H1 (cell line): ENCODE results near the gene SMIM28. TPM values are rescaled to one million over a fixed set of nuclear protein-coding genes. Genes with fewer than 3 reads are reported as not detected.

Experiments used
- CTCF ChIA-PET: fragments of 300-600 bp; sonication (Branson Sonifier 250); formaldehyde crosslinking; loops from one replicate; lab custom pipeline; 2021; ENCODE audit not compliant: partially characterized antibody; lab: Charles Lee
- POLR2A ChIA-PET: fragments of 300-600 bp; sonication (Branson Sonifier 250); formaldehyde crosslinking; loops from one replicate; lab custom pipeline; 2021; ENCODE audit warnings: inconsistent platforms; ENCODE audit not compliant: partially characterized antibody; lab: Charles Lee
- DNase-seq, 2 experiments: peaks; one replicate each; pipeline versions ENCODE4 v3.0.0 to v3.0.0-alpha.2; 2010 to 2022; ENCODE audit warnings: low spot score in 2 of 2, low read depth in 1 of 2, mixed read lengths in 1 of 2
- FAIRE-seq: peaks from 2 replicates; lab custom pipeline; 2011; peaks lifted over from hg19 to GRCh38; lab: Jason Lieb, UNC
- H2AFZ ChIP-seq: 2 replicates; pipeline ENCODE4 v1.8.1; 2012; ENCODE audit warnings: low read length, inconsistent platforms
- H2AK5ac ChIP-seq: 2 replicates; pipeline ENCODE4 v1.6.1; 2013; ENCODE audit warnings: low read depth, low read length
- H2BK120ac ChIP-seq: replicated peaks from 2 replicates; pipeline ENCODE3; 2013; ENCODE audit warnings: low read depth, low read length, inconsistent platforms
- H2BK12ac ChIP-seq: 2 replicates; pipeline ENCODE4 v1.6.1; 2013; ENCODE audit warnings: low read depth, low read length
- H2BK15ac ChIP-seq: 2 replicates; pipeline ENCODE4 v1.6.1; 2013; ENCODE audit warnings: low read length
- H2BK20ac ChIP-seq: 2 replicates; pipeline ENCODE4 v1.6.1; 2013; ENCODE audit warnings: low read length
- H2BK5ac ChIP-seq: 2 replicates; pipeline ENCODE4 v1.6.1; 2013; ENCODE audit warnings: low read depth, low read length
- H3K14ac ChIP-seq: 2 replicates; pipeline ENCODE4 v1.6.1; 2013; ENCODE audit warnings: inconsistent platforms; ENCODE audit not compliant: insufficient read length
- H3K18ac ChIP-seq: 2 replicates; pipeline ENCODE4 v1.6.1; 2013; ENCODE audit warnings: low read length; ENCODE audit errors: extremely low read depth
- H3K23ac ChIP-seq: 2 replicates; pipeline ENCODE4 v1.6.1; 2013; ENCODE audit warnings: inconsistent platforms; ENCODE audit not compliant: insufficient read length
- H3K23me2 ChIP-seq: 2 replicates; pipeline ENCODE4 v1.6.1; 2013; ENCODE audit warnings: low read depth, low read length
- H3K27ac ChIP-seq: 2 replicates; pipeline ENCODE4 v1.6.1; 2011; ENCODE audit warnings: low read depth, low read length, inconsistent platforms
- H3K27me3 ChIP-seq, 4 experiments: replicated peaks in 1 of 4; 1 replicate in 1 of 4; 2 replicates in 3 of 4; pipeline versions ENCODE4 v1.6.1 to v1.8.1; 2011 to 2013; ENCODE audit warnings: low read length in 3 of 4, mild to moderate bottlenecking in 3 of 4, inconsistent platforms in 2 of 4, mixed read lengths in 2 of 4, moderate library complexity in 1 of 4; ENCODE audit not compliant: control insufficient read depth in 3 of 4, insufficient read depth in 3 of 4; ENCODE audit errors: extremely low read depth in 1 of 4
- H3K36me3 ChIP-seq, 4 experiments: 2 replicates each; pipeline versions ENCODE4 v1.6.1 to v1.8.1; 2011 to 2013; ENCODE audit warnings: mild to moderate bottlenecking in 4 of 4, low read length in 3 of 4, moderate library complexity in 2 of 4, control low read depth in 1 of 4, inconsistent platforms in 1 of 4; ENCODE audit not compliant: insufficient read depth in 4 of 4, control insufficient read depth in 2 of 4
- H3K4ac ChIP-seq: replicated peaks from 2 replicates; pipeline ENCODE3; 2013; ENCODE audit warnings: low read length, low read depth, mixed read lengths, inconsistent platforms; ENCODE audit not compliant: insufficient read length
- H3K4me1 ChIP-seq, 4 experiments: replicated peaks in 1 of 4; 1 replicate in 1 of 4; 2 replicates in 3 of 4; pipeline versions ENCODE4 v1.6.1 to v1.8.1; 2011 to 2013; ENCODE audit warnings: low read length in 3 of 4, inconsistent platforms in 2 of 4, mixed read lengths in 1 of 4; ENCODE audit not compliant: insufficient read depth in 4 of 4, control insufficient read depth in 3 of 4
- H3K4me2 ChIP-seq, 2 experiments: 2 replicates each; pipeline versions ENCODE4 v1.6.1 to v1.8.1; 2011 to 2013; ENCODE audit warnings: low read depth in 2 of 2, low read length in 2 of 2, control low read depth in 1 of 2, inconsistent platforms in 1 of 2, mild to moderate bottlenecking in 1 of 2; ENCODE audit not compliant: insufficient read depth in 1 of 2
- H3K4me3 ChIP-seq, 4 experiments: fragments of 200-600, 300-600 bp in 1 of 4; sonication (generic), shearing (Covaris generic), sonication (Bioruptor Twin) in 1 of 4; 2 replicates each; pipeline versions ENCODE4 v1.5.1 to v1.8.1; 2011 to 2016; ENCODE audit warnings: low read length in 4 of 4, low read depth in 3 of 4, control low read depth in 2 of 4, inconsistent platforms in 2 of 4, mild to moderate bottlenecking in 2 of 4, mixed read lengths in 1 of 4, moderate library complexity in 1 of 4; ENCODE audit not compliant: insufficient read depth in 2 of 4; ENCODE audit errors: extremely low read depth in 1 of 4
- H3K56ac ChIP-seq: replicated peaks from 2 replicates; pipeline ENCODE3; 2013; ENCODE audit warnings: low read depth, mild to moderate bottlenecking, mixed read lengths, low read length, inconsistent platforms; ENCODE audit not compliant: insufficient read length
- H3K79me1 ChIP-seq: 2 replicates; pipeline ENCODE4 v1.6.1; 2013; ENCODE audit warnings: low read depth, low read length, control low read depth
- H3K79me2 ChIP-seq, 2 experiments: 2 replicates each; pipeline versions ENCODE4 v1.6.1 to v1.8.1; 2012 to 2013; ENCODE audit warnings: low read length in 2 of 2, mild to moderate bottlenecking in 2 of 2, inconsistent platforms in 1 of 2; ENCODE audit not compliant: insufficient read depth in 2 of 2, control insufficient read depth in 1 of 2
- H3K9ac ChIP-seq, 4 experiments: replicated peaks in 1 of 4; 1 replicate in 1 of 4; 2 replicates in 3 of 4; pipeline versions ENCODE4 v1.6.1 to v1.8.1; 2011 to 2013; ENCODE audit warnings: low read depth in 3 of 4, low read length in 3 of 4, control low read depth in 2 of 4, mild to moderate bottlenecking in 2 of 4, moderate library complexity in 2 of 4, inconsistent platforms in 1 of 4; ENCODE audit errors: extremely low read depth in 1 of 4
- H3K9me3 ChIP-seq, 2 experiments: 2 replicates each; pipeline versions ENCODE4 v1.6.1 to v1.8.1; 2012 to 2013; ENCODE audit warnings: mild to moderate bottlenecking in 2 of 2, moderate library complexity in 2 of 2, control low read depth in 1 of 2, inconsistent platforms in 1 of 2, low read depth in 1 of 2, low read length in 1 of 2, mixed read lengths in 1 of 2; ENCODE audit not compliant: insufficient read depth in 2 of 2
- H4K20me1 ChIP-seq, 2 experiments: replicated peaks in 1 of 2; 2 replicates each; pipeline versions ENCODE3 to v1.8.1; 2011 to 2013; ENCODE audit warnings: inconsistent platforms in 2 of 2, low read length in 2 of 2, mild to moderate bottlenecking in 1 of 2; ENCODE audit not compliant: insufficient read depth in 2 of 2, control insufficient read depth in 1 of 2
- H4K5ac ChIP-seq: 2 replicates; pipeline ENCODE4 v1.6.1; 2013; ENCODE audit warnings: low read length, low read depth, mixed read lengths, inconsistent platforms; ENCODE audit not compliant: insufficient read length
- H4K8ac ChIP-seq: 2 replicates; pipeline ENCODE4 v1.8.0; 2013; ENCODE audit warnings: mild to moderate bottlenecking, moderate library complexity, low read length, inconsistent platforms; ENCODE audit not compliant: insufficient read depth; ENCODE audit errors: extremely low read depth
- H4K91ac ChIP-seq: replicated peaks from 2 replicates; pipeline ENCODE3; 2013; ENCODE audit warnings: low read length, mixed read lengths, inconsistent platforms; ENCODE audit not compliant: insufficient read length
- ATF3 ChIP-seq: IDR thresholded peaks from 2 replicates; pipeline ENCODE4 v1.6.1; 2011; ENCODE audit warnings: low read depth, mild to moderate bottlenecking, low read length; ENCODE audit not compliant: insufficient read depth
- CBX8 ChIP-seq: fragments of 300-800, 300-1000 bp; sonication (generic); IDR thresholded peaks from 2 replicates; pipeline ENCODE4 v1.7.1; 2016; ENCODE audit warnings: low read depth, low read length, borderline replicate concordance
- CHD2 ChIP-seq: IDR thresholded peaks from 2 replicates; pipeline ENCODE4 v1.6.1; 2012; ENCODE audit warnings: low read length, improper control_type of control experiment
- CTBP2 ChIP-seq: IDR thresholded peaks from 2 replicates; pipeline ENCODE4 v1.7.0; 2011; ENCODE audit warnings: borderline replicate concordance, mild to moderate bottlenecking, moderate library complexity, mixed read lengths, low read length; ENCODE audit not compliant: insufficient read depth, insufficient read length
- E2F6 ChIP-seq: IDR thresholded peaks from 2 replicates; pipeline ENCODE4 v1.6.1; 2012; ENCODE audit warnings: inconsistent platforms
- EGR1 ChIP-seq: IDR thresholded peaks from 2 replicates; pipeline ENCODE4 v1.6.1; 2011; ENCODE audit warnings: low read depth, low read length, borderline replicate concordance
- GTF2F1 ChIP-seq: IDR thresholded peaks from 2 replicates; pipeline ENCODE4 v1.6.1; 2012; ENCODE audit warnings: low read depth, low read length, improper control_type of control experiment, borderline replicate concordance
- JUND ChIP-seq: IDR thresholded peaks from 2 replicates; pipeline ENCODE4 v1.6.1; 2011; ENCODE audit warnings: mild to moderate bottlenecking, improper control_type of control experiment, low read length
- RNF2 ChIP-seq: fragments of 200-900, 300-1000 bp; sonication (generic); IDR thresholded peaks from 2 replicates; pipeline ENCODE4 v1.7.1; 2016; ENCODE audit warnings: borderline replicate concordance, low read depth, mild to moderate bottlenecking, antibody characterized with exemption, low read length; ENCODE audit not compliant: poor library complexity, severe bottlenecking; ENCODE audit errors: missing control alignments
- SP1 ChIP-seq: IDR thresholded peaks from 2 replicates; pipeline ENCODE4 v1.6.1; 2011; ENCODE audit warnings: low read depth, low read length
- TAF7 ChIP-seq: optimal IDR thresholded peaks from 2 replicates; pipeline ENCODE3; 2011; ENCODE audit warnings: low read depth, mild to moderate bottlenecking, inconsistent platforms, low read length, moderate library complexity, borderline replicate concordance
- WGBS, 2 experiments: shearing (Covaris generic) in 1 of 2; methylation state at CpG; one replicate each; pipeline versions ENCODE4 v1.1.6 to v1.1.7; 2013 to 2015; ENCODE audit warnings: low lambda C conversion rate in 2 of 2, mixed read lengths in 2 of 2, inconsistent platforms in 1 of 2, low coverage in 1 of 2, missing lambda C conversion rate in 1 of 2; ENCODE audit not compliant: insufficient replicate concordance in 2 of 2, insufficient coverage in 1 of 2, insufficient read length in 1 of 2; ENCODE audit errors: extremely low coverage in 1 of 2, missing lambda C conversion rate in 1 of 2; 5-methylcytosine and 5-hydroxymethylcytosine counted together
- polyA plus RNA-seq, 7 experiments: library from polyadenylated mRNA; depleted of rRNA in 3 of 7; stranded (reverse) in 5 of 7; unstranded in 2 of 7; fragments of >200 nt in 5 of 7; fragments of 200-250 nt in 2 of 7; gene quantifications; 1 replicate in 5 of 7; 2 replicates in 1 of 7; 4 replicates in 1 of 7; pipeline versions ENCODE4 v1.2.1 to v1.2.3, GENCODE V29; 2011 to 2013; ENCODE audit warnings: missing spikeins in 2 of 7, mixed read lengths in 2 of 7
- total RNA-seq: library from RNA; stranded (reverse); fragmentation: NEBNext Ultra II Directional; extraction: Animal tissue kit (Norgen Biotek cat#: 25700); gene quantifications from 2 replicates; pipeline ENCODE4 v1.2.1, GENCODE V29; 2021

The SMIM28 gene
- total and polyA plus RNA-seq, 2 of the 8 experiments (the other 6 are each of a cell fraction or from before 2014, with no cell fraction given), result not detected

DNA sequence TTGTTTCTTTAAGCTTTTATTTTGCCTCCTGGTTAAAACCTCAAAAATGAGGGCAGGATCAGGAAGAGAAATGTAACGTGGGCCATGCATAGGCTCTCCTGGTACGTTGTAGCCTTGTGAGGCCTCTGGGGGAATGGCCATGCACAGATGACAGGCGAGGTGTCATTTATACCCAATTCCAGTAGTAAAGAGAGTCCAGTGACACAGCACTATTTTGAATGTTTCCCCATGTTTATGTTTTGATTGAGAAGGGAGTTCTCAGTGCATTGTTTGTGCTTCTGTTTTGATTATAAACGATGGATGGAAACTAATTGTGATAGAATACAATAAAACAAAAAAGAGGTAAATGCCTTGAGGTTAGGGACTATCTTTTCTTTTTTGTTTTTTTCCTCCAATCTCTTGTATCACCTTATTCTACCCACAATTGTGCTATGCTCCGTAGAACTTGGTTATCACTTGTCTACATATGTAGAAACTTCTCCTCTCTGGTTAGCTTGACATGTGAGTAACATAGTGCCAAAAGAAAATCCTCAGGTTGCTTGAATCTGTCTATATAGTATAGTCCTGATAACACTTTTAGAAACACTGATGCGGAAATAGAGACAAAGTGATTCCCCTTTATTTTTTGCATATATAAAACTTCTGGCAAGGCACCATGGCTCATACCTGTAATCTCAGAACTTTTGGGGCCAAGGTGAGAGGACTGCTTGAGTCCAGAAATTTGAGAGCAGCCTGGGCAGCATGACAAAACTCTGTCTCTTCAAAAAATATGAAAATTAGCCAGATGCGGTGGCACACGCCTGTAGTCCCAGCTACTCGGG is 6.9 kb upstream of the SMIM28 start:
- Histone ChIP-seq H3K4me2 (no peak overlapping the region), H2BK120ac (peak overlapping the region; percentile 54), H3K18ac (no peak overlapping the region), H2BK20ac (no peak overlapping the region), H2BK5ac (no peak overlapping the region), H3K9ac (no peak overlapping the region), H3K56ac (no peak overlapping the region), H4K5ac (no peak overlapping the region), H3K23me2 (no peaks in the 10 kb centered on the region), H2AK5ac (no peak overlapping the region), H3K79me1 (no peaks in the 10 kb centered on the region), H3K9me3 (no peaks in the 10 kb centered on the region), H3K4me3 (no peak overlapping the region), H2BK12ac (no peak overlapping the region), H4K91ac (no peak overlapping the region), H3K23ac (no peak overlapping the region), H3K14ac (no peak overlapping the region), H3K79me2 (no peaks in the 10 kb centered on the region), H3K27me3 (no peaks in the 10 kb centered on the region), H4K20me1 (no peaks in the 10 kb centered on the region), H3K4me1 (0 out of 7 replicates have a peak, but pooled peaks cover 0 to 3% (median 0%) of the 10 kb centered on the region in 4 experiments), H3K4ac (no peak overlapping the region), H2AFZ (no peak overlapping the region), H3K36me3 (no peaks in the 10 kb centered on the region), H3K27ac (no peak overlapping the region), H4K8ac (no peak overlapping the region), H2BK15ac (no peak overlapping the region)
- POLR2A ChIA-PET, result no interaction called here
- CTCF ChIA-PET, result interaction anchor here (1.0 to 1.1 kb wide), 2 partner anchors 42 to 365 kb away, joined by 3 read pairs; no protein-coding TSS in a partner anchor
- DNase-seq (no peak), FAIRE-seq (no peak)
- 84% methylated on average over 9 of the region's 9 CpGs; no CpG with 5 or more reads in 1 of the 2 experiments for WGBS, 2 experiments
- no peak for TF ChIP-seq CTBP2
- TF ChIP-seq EGR1, result no peak
- no peak for TF ChIP-seq TAF7
- no peak for TF ChIP-seq ATF3
- no peak for TF ChIP-seq CBX8
- no peak for TF ChIP-seq SP1
- TF ChIP-seq JUND, result no peak
- TF ChIP-seq RNF2, result no peak
- no peak for TF ChIP-seq CHD2
- no peak for TF ChIP-seq GTF2F1
- TF ChIP-seq E2F6, result no peak
